Upper lobe of left lung (tissue), 6 donors: Measurements from ENCODE around the gene SH3BP4. TPM values are rescaled to one million over a fixed set of nuclear protein-coding genes. Genes with fewer than 3 reads are reported as not detected.

Experiments used
- ATAC-seq, 2 donors: fragments of 200-7000 bp; cut with Tn5 transposase; one replicate each; pipeline ENCODE4 v1.9.1; 2022; ENCODE audit warnings: mild to moderate bottlenecking in 2 of 2, moderate library complexity in 2 of 2; ENCODE audit not compliant: low FRiP score in 2 of 2
- DNase-seq, 2 donors: peaks; one replicate each; pipeline ENCODE4 v3.0.0-alpha.2; 2019 to 2020
- H3K27ac ChIP-seq, 4 donors: fragments of 200-600 bp; sonication (generic); one replicate each; pipeline ENCODE4 v1.5.1; 2016 to 2019
- H3K27me3 ChIP-seq, 4 donors: fragments of 200-600 bp; sonication (generic); one replicate each; pipeline ENCODE4 v1.5.1; 2017 to 2019
- H3K36me3 ChIP-seq, 4 donors: fragments of 200-600 bp; sonication (generic); one replicate each; pipeline ENCODE4 v1.5.1; 2016 to 2019
- H3K4me1 ChIP-seq, 4 donors: fragments of 200-600 bp; sonication (generic); one replicate each; pipeline ENCODE4 v1.5.1; 2018 to 2019
- H3K4me3 ChIP-seq, 4 donors: fragments of 200-600 bp; sonication (generic); one replicate each; pipeline ENCODE4 v1.5.1; 2017 to 2019; ENCODE audit warnings: mild to moderate bottlenecking in 2 of 4, moderate library complexity in 1 of 4
- H3K9me3 ChIP-seq, 4 donors: fragments of 200-600 bp; sonication (generic); one replicate each; pipeline ENCODE4 v1.5.1; 2018 to 2019
- CTCF ChIP-seq, 6 experiments: fragments of 450-650 bp in 4 of 6; fragments of 200-600 bp in 2 of 6; sonication (generic) in 2 of 6; IDR thresholded peaks; one replicate each; pipeline ENCODE4 v1.5.1; 2016 to 2019; ENCODE audit warnings: antibody characterized with exemption in 6 of 6
- EP300 ChIP-seq, 4 donors: sonication (generic); formaldehyde crosslinking; IDR thresholded peaks; one replicate each; pipeline ENCODE4 v1.5.1; 2017; ENCODE audit warnings: antibody characterized with exemption in 4 of 4, control low read depth in 2 of 4
- POLR2A ChIP-seq, 4 donors: fragments of 450-650 bp; IDR thresholded peaks; one replicate each; pipeline ENCODE4 v1.5.1; 2016 to 2017; ENCODE audit warnings: antibody characterized with exemption in 4 of 4, mild to moderate bottlenecking in 2 of 4
- POLR2AphosphoS5 ChIP-seq, 2 donors: sonication (generic); formaldehyde crosslinking; IDR thresholded peaks; one replicate each; pipeline ENCODE4 v1.5.1; 2017; ENCODE audit warnings: antibody characterized with exemption in 2 of 2
- WGBS, 2 donors: methylation state at CpG; one replicate each; pipeline ENCODE4 v1.1.5; 2017 to 2018; 5-methylcytosine and 5-hydroxymethylcytosine counted together
- total RNA-seq, 6 donors: library from RNA; depleted of rRNA in 4 of 6; stranded (reverse); fragments of >200 nt in 4 of 6; gene quantifications; one replicate each; pipeline versions ENCODE4 v1.1.0 to v1.2.1, GENCODE V29; 2016 to 2021
- donor health status: DM: no; HTN: no; CAD: no; lungs with moderate emphysema.
- donor health status: DM: no; HTN: yes; CAD: no; lungs with severe emphysema.

SH3BP4 gene
- total RNA-seq, 6 donors from 2014 or later, result 27.3 to 57.3 (median 33.4) TPM

DNA sequence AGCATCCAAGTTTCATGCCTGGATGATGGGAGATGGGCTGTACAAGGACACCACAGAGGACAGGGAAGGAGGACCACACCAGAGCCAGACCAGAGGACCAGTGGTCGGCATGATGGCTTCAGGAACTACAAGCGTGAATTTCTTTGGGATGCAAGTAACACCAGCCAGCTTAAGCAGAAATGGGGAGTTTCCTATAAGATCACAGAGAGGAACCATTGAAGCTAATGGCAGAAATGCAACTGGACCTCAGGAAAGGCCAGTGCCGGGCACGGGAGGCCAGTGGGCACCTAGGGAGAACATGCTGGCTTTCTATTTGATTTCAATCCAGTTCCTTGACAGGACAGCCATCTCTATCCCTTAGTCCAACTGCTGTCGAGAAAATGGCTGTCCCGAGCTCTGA lies 145.4 kb downstream of the SH3BP4 start:
- Histone ChIP-seq H3K9me3 (no peaks in the 10 kb centered on the region), H3K4me3 (no peak overlapping the region), H3K27me3 (no peaks in the 10 kb centered on the region), H3K4me1 (no peaks in the 10 kb centered on the region), H3K27ac (no peak overlapping the region), H3K36me3 (no peaks in the 10 kb centered on the region)
- WGBS, 2 donors, result 84 to 98% methylated on average over 6 of the region's 6 CpGs
- DNase-seq (no peak), ATAC-seq (no peak)
- TF ChIP-seq EP300 (IDR thresholded peaks at IDR 0.05) (no peak), CTCF (IDR thresholded peaks at IDR 0.05) (no peak), POLR2A (IDR thresholded peaks at IDR 0.05) (no peak), POLR2AphosphoS5 (IDR thresholded peaks at IDR 0.05) (no peak)

GRCh38 chr2:235098269-235098668 lies 146.5 kb downstream of the SH3BP4 start:
- WGBS, 2 donors, result 59 to 64% methylated on average over 4 of the region's 4 CpGs
- Histone ChIP-seq H3K4me1 (no peaks in the 10 kb centered on the region), H3K27me3 (no peaks in the 10 kb centered on the region), H3K9me3 (no peaks in the 10 kb centered on the region), H3K36me3 (no peaks in the 10 kb centered on the region), H3K27ac (no peak overlapping the region), H3K4me3 (no peak overlapping the region)
- no peak for ATAC-seq
- DNase-seq, result no peak
- TF ChIP-seq EP300 (IDR thresholded peaks at IDR 0.05) (no peak), POLR2AphosphoS5 (IDR thresholded peaks at IDR 0.05) (no peak), POLR2A (IDR thresholded peaks at IDR 0.05) (no peak), CTCF (IDR thresholded peaks at IDR 0.05) (no peak)

DNA sequence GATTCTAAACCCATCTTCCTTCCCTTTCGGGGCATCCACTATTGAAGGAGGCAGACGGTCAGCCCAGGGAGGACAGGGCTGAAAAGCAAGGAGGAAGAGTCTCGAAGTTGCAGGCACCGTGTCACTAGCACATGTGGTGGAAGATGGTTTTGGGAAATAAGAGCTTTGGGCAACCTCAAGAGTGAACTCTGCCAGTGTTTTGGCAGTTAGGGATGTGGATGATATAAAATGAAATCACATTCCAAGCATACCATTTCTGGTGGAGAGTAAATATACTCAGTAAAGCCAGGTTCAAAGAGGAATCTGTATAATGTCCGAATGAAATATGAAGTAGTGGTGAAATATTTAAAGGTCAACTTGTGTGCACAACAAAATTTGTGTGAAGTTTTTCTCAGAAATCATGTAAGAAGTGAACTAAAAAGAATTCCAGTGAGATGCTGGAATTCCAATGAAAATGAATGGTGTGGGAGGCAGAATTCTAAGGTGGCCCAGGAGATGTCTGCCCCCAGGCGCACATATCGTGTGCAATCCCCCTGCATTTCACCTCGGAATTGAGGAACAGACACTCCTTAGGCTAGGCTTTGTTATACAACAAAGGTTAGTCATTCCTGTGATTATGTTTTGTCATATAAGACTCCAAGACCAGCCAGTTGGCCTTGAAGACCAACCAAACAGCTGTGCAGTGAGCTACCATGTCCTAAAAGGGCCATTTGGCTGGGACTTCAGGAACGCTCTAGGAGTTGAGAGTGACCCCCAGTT lies 147.1 kb downstream of the SH3BP4 start:
- Histone ChIP-seq H3K4me3 (no peak overlapping the region), H3K27ac (no peak overlapping the region), H3K36me3 (no peaks in the 10 kb centered on the region), H3K27me3 (no peaks in the 10 kb centered on the region), H3K4me1 (no peaks in the 10 kb centered on the region), H3K9me3 (no peaks in the 10 kb centered on the region)
- ATAC-seq (no peak), DNase-seq (no peak)
- no peak for TF ChIP-seq CTCF (IDR thresholded peaks at IDR 0.05)
- no peak for TF ChIP-seq EP300 (IDR thresholded peaks at IDR 0.05)
- WGBS, 2 donors, result 65% methylated on average over 9 of the region's 9 CpGs

GRCh38 chr2:235102896-235103295 lies 151.1 kb downstream of the SH3BP4 start:
- H3K27ac ChIP-seq, result no peak overlapping the region
- 57 to 63% methylated on average over 9 of the region's 9 CpGs for WGBS, 2 donors
- no peak for DNase-seq
- no peak for ATAC-seq
- no peaks in the 10 kb centered on the region for H3K27me3 ChIP-seq
- no peaks in the 10 kb centered on the region for H3K4me1 ChIP-seq
- no peak for TF ChIP-seq CTCF (IDR thresholded peaks at IDR 0.05)
- no peak for TF ChIP-seq POLR2A (IDR thresholded peaks at IDR 0.05)
- TF ChIP-seq EP300 (IDR thresholded peaks at IDR 0.05), result no peak
- no peak for TF ChIP-seq POLR2AphosphoS5 (IDR thresholded peaks at IDR 0.05)
- no peaks in the 10 kb centered on the region for H3K9me3 ChIP-seq
- no peaks in the 10 kb centered on the region for H3K36me3 ChIP-seq
- H3K4me3 ChIP-seq, result no peak overlapping the region
